Fibroblast of peridontal ligament (primary cell): ENCODE results near the gene CCDC184.
"Not testable (repeated sequence)": the region's sequence is repeated elsewhere in the genome, so short reads cannot be mapped to it uniquely, and the experiment has no call there.

Experiments
- DNase-seq: peaks from one replicate; pipeline ENCODE4 v3.0.0-alpha.2; 2010; ENCODE audit errors: extremely low read depth

Gene CCDC184

DNA sequence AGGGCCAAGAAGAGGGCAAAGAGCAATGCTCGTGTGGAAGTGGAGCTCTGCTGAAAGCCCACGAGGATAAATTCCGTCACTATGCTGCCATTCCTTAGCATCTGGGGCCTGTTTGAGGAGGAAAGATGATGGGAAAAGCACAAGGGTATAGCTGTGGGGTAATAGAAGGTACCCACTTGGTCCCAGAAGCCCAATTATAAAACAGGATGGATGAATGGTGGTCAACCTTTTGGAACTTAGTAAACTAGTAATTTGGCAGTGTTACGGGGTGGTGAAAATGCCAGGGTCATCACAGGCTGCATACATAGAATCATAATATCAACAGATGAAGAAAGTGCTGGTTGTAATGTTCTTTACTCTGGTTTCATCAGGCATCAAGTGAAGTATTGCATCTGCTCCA lies 19.7 kb downstream of the CCDC184 start, which contains the start of gene OR10AD1:
OR10AD1 (minus strand) TSS at position 101 of the 400 bp plus-strand sequence; CDS start at position 101, 0 bp downstream.
- no peak for DNase-seq

DNA sequence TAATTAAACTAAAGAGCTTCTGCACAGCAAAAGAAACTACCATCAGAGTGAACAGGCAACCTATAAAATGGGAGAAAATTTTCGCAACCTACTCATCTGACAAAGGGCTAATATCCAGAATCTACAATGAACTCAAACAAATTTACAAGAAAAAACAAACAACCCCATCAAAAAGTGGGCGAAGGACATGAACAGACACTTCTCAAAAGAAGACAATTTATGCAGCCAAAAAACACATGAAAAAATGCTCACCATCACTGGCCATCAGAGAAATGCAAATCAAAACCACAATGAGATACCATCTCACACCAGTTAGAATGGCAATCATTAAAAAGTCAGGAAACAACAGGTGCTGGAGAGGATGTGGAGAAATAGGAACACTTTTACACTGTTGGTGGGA lies 26.1 kb downstream of the CCDC184 start:
- DNase-seq: not testable (repeated sequence)

DNA sequence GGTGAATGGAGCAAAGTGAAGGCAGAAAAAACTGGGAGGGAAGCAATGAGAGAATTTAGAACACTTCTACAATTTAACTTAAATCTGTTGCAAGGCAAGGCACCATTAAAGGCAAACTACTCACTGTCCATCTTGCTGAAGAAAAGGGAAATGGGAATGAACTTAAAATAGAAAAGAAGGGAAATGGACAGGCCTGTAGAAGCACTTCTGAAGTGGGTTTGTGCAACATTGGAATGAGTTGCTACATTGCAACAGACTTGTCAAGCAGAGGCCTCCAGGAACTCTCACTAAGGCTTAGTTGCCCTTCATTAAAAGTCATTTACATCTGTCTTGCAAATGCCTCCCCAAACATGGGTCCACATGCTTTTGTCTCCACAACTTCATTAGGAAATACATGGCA lies 33.3 kb downstream of the CCDC184 start:
- no peak for DNase-seq

DNA sequence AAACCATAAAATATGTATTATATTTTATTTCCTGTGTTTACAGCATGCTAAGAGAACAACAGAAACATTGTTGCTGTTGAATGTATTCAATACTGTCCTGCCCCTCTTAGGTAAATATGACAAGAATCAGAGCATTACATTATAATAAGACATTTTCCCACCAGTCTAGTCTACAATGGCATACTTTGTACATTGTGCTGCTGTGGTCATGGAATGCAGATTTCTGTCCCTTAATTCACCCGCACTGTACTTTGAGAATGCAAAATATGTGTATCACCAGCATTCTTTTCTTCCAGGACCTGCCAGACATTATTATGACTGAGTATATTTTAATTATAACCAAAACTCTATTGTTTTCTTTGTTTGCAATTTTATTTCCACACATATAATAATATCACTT lies 36.2 kb downstream of the CCDC184 start:
- no peak for DNase-seq

DNA sequence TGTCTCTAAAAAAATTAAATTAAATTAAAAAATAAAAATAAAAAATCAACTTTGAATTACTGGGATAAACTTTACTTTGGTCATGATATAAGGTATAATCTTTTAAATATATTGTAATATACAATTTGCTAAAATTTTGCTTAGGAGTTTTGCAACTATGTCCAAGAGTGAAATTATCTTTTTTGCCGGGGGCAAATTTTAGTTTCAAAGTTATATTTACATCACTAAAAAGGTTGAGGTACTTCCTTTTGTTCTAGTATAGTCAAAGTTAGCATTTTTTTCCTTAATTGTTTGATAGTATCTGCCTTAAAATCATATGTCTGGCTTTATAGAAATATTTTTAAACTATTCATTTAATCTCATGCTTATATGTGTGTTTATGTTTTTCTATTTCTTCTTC lies 37.3 kb downstream of the CCDC184 start:
- no peak for DNase-seq

DNA sequence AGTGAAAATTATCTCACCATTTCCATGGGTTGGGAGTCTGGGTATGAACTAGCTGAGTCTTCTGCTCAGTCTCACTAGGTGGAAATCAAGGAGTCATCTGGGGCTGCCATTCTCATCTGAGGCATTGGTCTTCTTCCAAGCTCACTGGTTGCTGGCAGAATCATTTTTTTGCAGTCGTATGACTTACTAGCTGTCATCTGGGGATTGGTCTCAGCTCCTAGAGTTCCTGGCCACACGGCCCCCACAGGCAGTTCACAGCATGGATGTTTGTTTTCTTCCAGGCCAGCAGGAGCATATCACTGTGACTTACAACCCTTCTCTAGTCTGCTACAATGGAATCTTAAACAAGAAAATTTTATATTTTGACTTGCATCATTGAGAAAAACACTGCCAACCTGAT lies 38.2 kb downstream of the CCDC184 start:
- no peak for DNase-seq

DNA sequence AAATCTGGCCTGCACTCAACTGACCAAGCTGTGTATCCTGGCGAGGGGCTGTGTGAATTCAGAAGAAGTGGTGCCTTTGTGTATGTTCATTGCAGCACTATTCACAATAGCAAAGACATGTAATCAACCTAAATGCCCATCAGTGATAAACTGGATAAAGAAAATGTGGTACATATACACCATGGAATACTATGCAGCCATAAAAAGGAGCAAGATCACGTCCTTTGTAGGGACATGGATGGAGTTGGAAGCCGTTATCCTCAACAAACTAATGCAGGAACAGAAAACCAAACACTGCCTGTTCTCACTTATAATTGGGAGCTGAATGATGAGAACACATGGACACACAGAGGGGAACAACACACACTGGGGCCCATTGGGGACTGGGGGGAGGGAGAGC lies 41.1 kb downstream of the CCDC184 start:
- DNase-seq: not testable (repeated sequence)

DNA sequence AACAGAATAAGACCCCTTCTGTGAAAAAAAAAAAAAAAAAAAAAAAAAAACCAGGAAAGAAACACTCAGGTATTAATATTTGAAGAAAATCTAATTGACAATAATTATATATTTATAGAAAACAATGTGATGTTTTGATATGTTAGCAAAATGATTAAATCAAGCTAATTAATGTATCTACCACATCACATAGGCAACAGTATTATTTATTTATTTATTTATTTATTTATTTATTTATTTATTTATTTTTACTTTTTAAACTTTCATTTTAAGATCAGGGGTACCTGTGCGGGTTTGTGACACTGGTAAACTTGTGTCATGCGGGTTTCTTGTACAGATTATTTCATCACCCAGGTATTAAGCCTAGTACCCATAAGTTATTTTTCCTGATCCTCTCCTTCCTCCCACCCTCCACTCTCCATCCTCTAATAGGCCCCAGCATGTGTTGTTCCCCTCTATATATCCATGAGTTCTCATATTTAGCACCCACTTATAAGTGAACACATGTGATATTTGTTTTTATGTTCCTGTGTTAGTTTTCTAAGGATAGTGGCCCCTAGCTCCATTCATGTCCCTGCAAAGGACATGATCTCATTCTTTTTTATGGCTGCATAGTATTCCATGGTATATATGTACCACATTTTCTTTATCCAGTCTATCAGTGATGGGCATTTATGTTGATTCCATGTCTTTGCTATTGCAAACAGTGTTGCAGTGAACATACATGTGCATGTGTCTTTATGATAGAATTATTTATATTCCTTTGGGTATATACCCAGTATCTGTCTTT lies 47.9 kb downstream of the CCDC184 start:
- DNase-seq: not testable (repeated sequence)
